ENCODE data around the gene GSE1.

Gene GSE1

DNA sequence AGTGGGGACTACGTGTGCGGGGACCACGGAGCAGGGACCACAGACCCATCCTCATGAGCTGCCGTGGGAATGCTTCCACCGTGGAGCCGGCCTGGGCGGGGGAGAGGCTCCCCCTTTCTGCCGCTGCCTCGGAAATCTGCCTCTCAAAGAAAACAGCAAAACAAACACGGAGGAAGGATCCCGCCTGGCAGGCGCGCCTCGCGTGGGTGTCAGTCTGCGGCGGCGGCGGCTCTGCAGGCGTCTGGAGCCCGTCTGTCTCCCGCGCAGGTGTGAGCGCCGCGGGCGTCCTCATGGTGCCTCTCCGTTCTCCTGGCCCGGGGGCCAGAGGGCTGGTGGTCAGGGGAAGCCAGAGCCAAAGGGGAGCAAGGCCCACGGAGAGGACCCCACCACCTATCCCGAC, 27.5 kb downstream of the GSE1 start:
- TF ChIP-seq GABPA (IDR thresholded peaks at IDR 0.05; ENCODE audit: low read depth) (no peak), SPI1 (IDR thresholded peaks at IDR 0.05; ENCODE audit: borderline replicate concordance, low read depth) (no peak), POLR2AphosphoS5 (IDR thresholded peaks at IDR 0.05; ENCODE audit: low read depth) (no peak)
- TF ChIP-seq, protein P1, sequence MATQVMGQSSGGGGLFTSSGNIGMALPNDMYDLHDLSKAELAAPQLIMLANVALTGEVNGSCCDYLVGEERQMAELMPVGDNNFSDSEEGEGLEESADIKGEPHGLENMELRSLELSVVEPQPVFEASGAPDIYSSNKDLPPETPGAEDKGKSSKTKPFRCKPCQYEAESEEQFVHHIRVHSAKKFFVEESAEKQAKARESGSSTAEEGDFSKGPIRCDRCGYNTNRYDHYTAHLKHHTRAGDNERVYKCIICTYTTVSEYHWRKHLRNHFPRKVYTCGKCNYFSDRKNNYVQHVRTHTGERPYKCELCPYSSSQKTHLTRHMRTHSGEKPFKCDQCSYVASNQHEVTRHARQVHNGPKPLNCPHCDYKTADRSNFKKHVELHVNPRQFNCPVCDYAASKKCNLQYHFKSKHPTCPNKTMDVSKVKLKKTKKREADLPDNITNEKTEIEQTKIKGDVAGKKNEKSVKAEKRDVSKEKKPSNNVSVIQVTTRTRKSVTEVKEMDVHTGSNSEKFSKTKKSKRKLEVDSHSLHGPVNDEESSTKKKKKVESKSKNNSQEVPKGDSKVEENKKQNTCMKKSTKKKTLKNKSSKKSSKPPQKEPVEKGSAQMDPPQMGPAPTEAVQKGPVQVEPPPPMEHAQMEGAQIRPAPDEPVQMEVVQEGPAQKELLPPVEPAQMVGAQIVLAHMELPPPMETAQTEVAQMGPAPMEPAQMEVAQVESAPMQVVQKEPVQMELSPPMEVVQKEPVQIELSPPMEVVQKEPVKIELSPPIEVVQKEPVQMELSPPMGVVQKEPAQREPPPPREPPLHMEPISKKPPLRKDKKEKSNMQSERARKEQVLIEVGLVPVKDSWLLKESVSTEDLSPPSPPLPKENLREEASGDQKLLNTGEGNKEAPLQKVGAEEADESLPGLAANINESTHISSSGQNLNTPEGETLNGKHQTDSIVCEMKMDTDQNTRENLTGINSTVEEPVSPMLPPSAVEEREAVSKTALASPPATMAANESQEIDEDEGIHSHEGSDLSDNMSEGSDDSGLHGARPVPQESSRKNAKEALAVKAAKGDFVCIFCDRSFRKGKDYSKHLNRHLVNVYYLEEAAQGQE (IDR thresholded peaks at IDR 0.05; ENCODE audit: insufficient replicate concordance, low read depth): no peak
- TF ChIP-seq, protein P2, sequence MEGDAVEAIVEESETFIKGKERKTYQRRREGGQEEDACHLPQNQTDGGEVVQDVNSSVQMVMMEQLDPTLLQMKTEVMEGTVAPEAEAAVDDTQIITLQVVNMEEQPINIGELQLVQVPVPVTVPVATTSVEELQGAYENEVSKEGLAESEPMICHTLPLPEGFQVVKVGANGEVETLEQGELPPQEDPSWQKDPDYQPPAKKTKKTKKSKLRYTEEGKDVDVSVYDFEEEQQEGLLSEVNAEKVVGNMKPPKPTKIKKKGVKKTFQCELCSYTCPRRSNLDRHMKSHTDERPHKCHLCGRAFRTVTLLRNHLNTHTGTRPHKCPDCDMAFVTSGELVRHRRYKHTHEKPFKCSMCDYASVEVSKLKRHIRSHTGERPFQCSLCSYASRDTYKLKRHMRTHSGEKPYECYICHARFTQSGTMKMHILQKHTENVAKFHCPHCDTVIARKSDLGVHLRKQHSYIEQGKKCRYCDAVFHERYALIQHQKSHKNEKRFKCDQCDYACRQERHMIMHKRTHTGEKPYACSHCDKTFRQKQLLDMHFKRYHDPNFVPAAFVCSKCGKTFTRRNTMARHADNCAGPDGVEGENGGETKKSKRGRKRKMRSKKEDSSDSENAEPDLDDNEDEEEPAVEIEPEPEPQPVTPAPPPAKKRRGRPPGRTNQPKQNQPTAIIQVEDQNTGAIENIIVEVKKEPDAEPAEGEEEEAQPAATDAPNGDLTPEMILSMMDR (IDR thresholded peaks at IDR 0.05; ENCODE audit: insufficient read depth, low read length): no peak
- H3K27ac ChIP-seq (replicated peaks): no peak overlapping the region
- DNase-seq (ENCODE audit: low read depth in 1 of 2, low spot score in 1 of 2): no peak

DNA sequence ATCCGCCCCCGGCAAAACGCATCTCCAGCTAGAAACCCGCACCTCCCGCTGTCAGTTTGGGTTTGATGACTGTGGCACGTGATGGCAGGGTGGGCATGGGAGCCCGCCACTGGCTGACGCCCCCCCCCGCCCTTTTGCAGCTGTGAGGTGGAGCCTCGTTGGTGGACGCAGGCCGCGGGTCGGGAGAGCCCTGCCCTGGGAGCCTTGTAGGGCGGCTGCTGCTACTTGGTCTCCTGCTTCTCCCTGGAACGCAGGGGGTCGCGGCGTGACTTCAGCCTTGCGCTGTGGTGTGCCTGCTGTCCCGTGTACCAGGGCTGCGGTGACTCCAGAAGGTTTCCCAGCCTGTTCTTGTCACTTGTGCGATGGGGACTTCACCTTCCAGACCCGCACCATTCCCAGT, 28.2 kb downstream of the GSE1 start:
- no peak overlapping the region for H3K27ac ChIP-seq (replicated peaks)
- no peaks in the 10 kb centered on the region for H3K27me3 ChIP-seq (ENCODE audit: insufficient read depth, poor library complexity, severe bottlenecking)
- no peak for DNase-seq (ENCODE audit: low read depth in 1 of 2, low spot score in 1 of 2)

More for the DNA sequence above, 27.5 kb downstream of the GSE1 start:
- no peaks in the 10 kb centered on the region for H3K27me3 ChIP-seq (ENCODE audit: insufficient read depth, poor library complexity, severe bottlenecking)
- no peak overlapping the region for H3K4me3 ChIP-seq (replicated peaks; ENCODE audit: insufficient read depth, low read length)

DNA sequence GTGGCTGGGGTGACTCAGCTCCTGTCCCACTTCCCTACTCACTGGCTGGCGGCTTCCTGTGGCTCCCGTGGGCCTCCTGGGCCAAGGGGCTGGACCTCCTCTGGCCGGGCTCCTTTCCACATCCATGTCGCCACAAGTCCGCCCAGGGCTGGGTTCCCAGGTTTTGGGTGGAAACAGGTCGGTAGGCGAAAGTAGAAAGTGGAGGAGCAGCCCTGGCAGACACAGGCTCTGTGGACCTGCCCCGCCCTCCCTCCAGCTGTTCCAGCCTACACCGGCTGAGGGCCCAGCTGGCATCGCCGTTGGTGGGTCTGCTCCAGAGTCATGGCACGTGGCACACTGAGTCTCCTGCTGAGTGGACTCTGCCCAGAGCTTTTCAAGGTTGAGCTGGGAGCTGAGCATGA, 28.7 kb downstream of the GSE1 start:
- Histone ChIP-seq H3K27ac (replicated peaks) (no peak overlapping the region), H3K27me3 (ENCODE audit: insufficient read depth, poor library complexity, severe bottlenecking) (no peaks in the 10 kb centered on the region), H3K4me3 (replicated peaks; ENCODE audit: insufficient read depth, low read length) (no peak overlapping the region)
- TF ChIP-seq SPI1 (IDR thresholded peaks at IDR 0.05; ENCODE audit: borderline replicate concordance, low read depth): no peak
- no peak for TF ChIP-seq GABPA (IDR thresholded peaks at IDR 0.05; ENCODE audit: low read depth)
- no peak for TF ChIP-seq POLR2AphosphoS5 (IDR thresholded peaks at IDR 0.05; ENCODE audit: low read depth)
- TF ChIP-seq, protein P2 (IDR thresholded peaks at IDR 0.05; ENCODE audit: insufficient read depth, low read length): no peak
- TF ChIP-seq, protein P1 (IDR thresholded peaks at IDR 0.05; ENCODE audit: insufficient replicate concordance, low read depth): no peak
- DNase-seq (ENCODE audit: low read depth in 1 of 2, low spot score in 1 of 2): no peak

More for the DNA sequence above, 28.2 kb downstream of the GSE1 start:
- TF ChIP-seq SPI1 (IDR thresholded peaks at IDR 0.05; ENCODE audit: borderline replicate concordance, low read depth) (no peak), GABPA (IDR thresholded peaks at IDR 0.05; ENCODE audit: low read depth) (no peak), POLR2AphosphoS5 (IDR thresholded peaks at IDR 0.05; ENCODE audit: low read depth) (no peak)
- TF ChIP-seq, protein P2 (IDR thresholded peaks at IDR 0.05; ENCODE audit: insufficient read depth, low read length): no peak
- TF ChIP-seq, protein P1 (IDR thresholded peaks at IDR 0.05; ENCODE audit: insufficient replicate concordance, low read depth): no peak
- no peak overlapping the region for H3K4me3 ChIP-seq (replicated peaks; ENCODE audit: insufficient read depth, low read length)

Data from HL-60 (cell line).